ENCODE measurements around the gene PPP2R2D.
"Not testable (repeated sequence)": the region's sequence is repeated elsewhere in the genome, so short reads cannot be mapped to it uniquely, and the experiment has no call there.

PPP2R2D gene

GRCh38 chr10:131909014-131909808 is 8.4 kb downstream of the PPP2R2D start:
- DNase-seq: no peak

GRCh38 chr10:131909929-131910328 is 9.1 kb downstream of the PPP2R2D start:
- no peak for DNase-seq

- DNase-seq: no peak
These were observed 10.0 kb downstream of the PPP2R2D start for GRCh38 chr10:131910663-131911314.

- no peak for DNase-seq
These were observed 10.6 kb downstream of the PPP2R2D start for GRCh38 chr10:131911451-131911850.

GRCh38 chr10:131912620-131913019 is 11.8 kb downstream of the PPP2R2D start:
- no peak for DNase-seq

- DNase-seq: no peak
These were observed 14.7 kb downstream of the PPP2R2D start for GRCh38 chr10:131915484-131915883.

- DNase-seq: no peak
These were observed 15.4 kb downstream of the PPP2R2D start for GRCh38 chr10:131915990-131916766.

- not testable (repeated sequence) for DNase-seq
These were observed 16.0 kb downstream of the PPP2R2D start for GRCh38 chr10:131916767-131917160.

- DNase-seq: not testable (repeated sequence)
These were observed 16.7 kb downstream of the PPP2R2D start for GRCh38 chr10:131917496-131917895.

- DNase-seq: not testable (repeated sequence)
These were observed 18.7 kb downstream of the PPP2R2D start for GRCh38 chr10:131919461-131919860.

- DNase-seq: no peak
These were observed 19.3 kb downstream of the PPP2R2D start for GRCh38 chr10:131920151-131920550.

- DNase-seq: no peak
These were observed 19.9 kb downstream of the PPP2R2D start for GRCh38 chr10:131920693-131921092.

- no peak for DNase-seq
These were observed 20.4 kb downstream of the PPP2R2D start for GRCh38 chr10:131921184-131921583.

- no peak for DNase-seq
These were observed 22.4 kb downstream of the PPP2R2D start for GRCh38 chr10:131923038-131923756.

- no peak for DNase-seq
These were observed 24.3 kb downstream of the PPP2R2D start for GRCh38 chr10:131925011-131925649.

- no peak for DNase-seq
These were observed 24.9 kb downstream of the PPP2R2D start for GRCh38 chr10:131925716-131926115.

GRCh38 chr10:131926253-131926652 is 25.4 kb downstream of the PPP2R2D start:
- no peak for DNase-seq

GRCh38 chr10:131926743-131927595 is 26.2 kb downstream of the PPP2R2D start:
- no peak for DNase-seq

- DNase-seq: no peak
These were observed 27.7 kb downstream of the PPP2R2D start for GRCh38 chr10:131928248-131929095.

- no peak for DNase-seq
These were observed 28.5 kb downstream of the PPP2R2D start for GRCh38 chr10:131929122-131929845.
